NCI-H82 (cell line): Measurements from ENCODE around the gene LOXHD1.

ENCODE experiments used
- DNase-seq: peaks from one replicate; lab custom pipeline; 2025; lab: John Stamatoyannopoulos, UW

LOXHD1 gene

GRCh38 chr18:46547520-46547919, 109.5 kb downstream of the LOXHD1 start:
- DNase-seq: no peak

GRCh38 chr18:46546111-46546640, 110.8 kb downstream of the LOXHD1 start:
- no peak for DNase-seq

DNA sequence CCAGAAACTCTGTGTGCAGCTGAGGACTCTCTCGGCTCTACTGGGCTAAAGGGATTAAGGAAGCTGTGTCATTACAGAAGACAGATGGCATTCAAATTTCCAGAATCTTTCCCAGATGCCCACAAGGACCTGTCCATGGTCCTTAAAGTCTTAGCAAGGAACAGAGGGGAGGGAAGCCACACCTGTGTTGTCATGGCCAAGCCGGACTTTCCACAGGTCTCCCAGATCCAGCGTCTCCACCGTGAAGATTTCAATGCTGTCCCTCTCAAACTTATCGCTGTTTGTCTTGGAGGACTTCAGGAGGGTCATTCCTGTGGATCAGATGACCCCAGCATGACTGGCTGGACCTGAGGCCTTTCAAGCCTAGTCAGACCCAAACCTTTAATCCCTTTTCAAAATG, 114.5 kb downstream of the LOXHD1 start:
- DNase-seq: peak; percentile 92

GRCh38 chr18:46541626-46542189, 115.3 kb downstream of the LOXHD1 start:
- no peak for DNase-seq

DNA sequence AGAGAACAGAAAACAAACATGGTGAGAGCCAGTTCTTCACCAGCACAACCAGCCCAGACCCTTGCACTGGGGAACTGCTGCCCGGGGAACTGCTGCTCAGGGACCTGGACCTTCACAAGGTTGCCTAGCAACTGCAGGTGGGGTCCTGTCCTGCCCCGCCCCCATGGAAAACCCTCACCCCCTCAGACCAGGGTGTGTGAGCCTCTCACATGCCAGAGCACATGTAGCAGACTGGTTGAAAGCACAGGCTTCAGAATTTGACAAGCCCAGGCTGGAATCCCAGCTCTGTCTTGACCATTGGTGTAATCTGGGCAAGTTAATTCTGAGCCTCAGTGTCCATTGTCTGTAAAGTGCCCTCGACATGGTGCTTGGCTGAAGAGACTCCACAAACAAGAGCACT, 118.6 kb downstream of the LOXHD1 start:
- DNase-seq: no peak

GRCh38 chr18:46536215-46536874, 120.7 kb downstream of the LOXHD1 start:
- DNase-seq: no peak

- no peak for DNase-seq
Measured at GRCh38 chr18:46531482-46531881, 125.5 kb downstream of the LOXHD1 start.

- DNase-seq: peak; percentile 70
Measured at GRCh38 chr18:46528037-46528436, 129.0 kb downstream of the LOXHD1 start.

DNA sequence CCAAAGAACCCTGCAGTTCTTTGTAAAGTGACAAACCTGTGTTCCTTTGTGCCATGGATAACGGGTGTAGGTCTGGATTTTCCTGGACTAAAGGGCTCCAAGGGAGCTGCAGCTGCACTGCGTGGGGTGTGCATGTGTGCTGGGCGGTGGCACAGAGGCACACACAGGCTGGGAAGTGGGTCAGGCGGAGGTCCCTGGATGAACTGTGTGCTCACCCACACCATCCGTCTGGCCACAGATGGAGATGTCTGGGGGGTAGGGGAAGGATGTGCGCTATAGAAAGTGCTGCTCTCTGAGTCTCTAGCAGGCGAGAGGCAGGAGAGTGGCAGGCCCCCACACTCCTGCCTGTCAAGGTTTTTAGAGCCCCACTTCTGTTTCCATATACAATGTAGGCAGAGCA, 137.2 kb downstream of the LOXHD1 start:
- DNase-seq: no peak

GRCh38 chr18:46518438-46518837, 138.6 kb downstream of the LOXHD1 start:
- DNase-seq: peak; percentile 51

GRCh38 chr18:46516555-46516954, 140.5 kb downstream of the LOXHD1 start:
- no peak for DNase-seq

DNA sequence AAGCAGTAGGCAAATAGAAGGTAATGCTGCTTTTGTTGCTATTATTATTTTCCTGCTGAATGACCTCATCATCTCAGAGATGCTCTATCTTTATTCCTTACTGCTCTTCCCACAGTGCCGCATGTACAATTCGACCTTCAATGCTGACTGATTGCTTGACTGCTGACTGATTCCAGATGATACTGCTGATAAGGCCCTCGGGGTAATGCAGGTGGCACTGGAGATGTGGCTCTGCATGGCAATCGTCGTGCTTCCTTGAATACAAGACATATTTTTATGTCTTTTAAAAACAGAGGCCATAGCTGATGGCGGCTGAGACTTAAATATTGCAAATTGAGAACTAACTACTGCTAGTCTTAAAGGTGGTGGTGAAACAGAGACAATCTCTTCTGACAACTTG, 146.6 kb downstream of the LOXHD1 start:
- DNase-seq: no peak

- DNase-seq: no peak
Measured at GRCh38 chr18:46509530-46509929, 147.5 kb downstream of the LOXHD1 start.

GRCh38 chr18:46506974-46507586, 149.9 kb downstream of the LOXHD1 start:
- no peak for DNase-seq

GRCh38 chr18:46502444-46502843, 154.6 kb downstream of the LOXHD1 start:
- no peak for DNase-seq

DNA sequence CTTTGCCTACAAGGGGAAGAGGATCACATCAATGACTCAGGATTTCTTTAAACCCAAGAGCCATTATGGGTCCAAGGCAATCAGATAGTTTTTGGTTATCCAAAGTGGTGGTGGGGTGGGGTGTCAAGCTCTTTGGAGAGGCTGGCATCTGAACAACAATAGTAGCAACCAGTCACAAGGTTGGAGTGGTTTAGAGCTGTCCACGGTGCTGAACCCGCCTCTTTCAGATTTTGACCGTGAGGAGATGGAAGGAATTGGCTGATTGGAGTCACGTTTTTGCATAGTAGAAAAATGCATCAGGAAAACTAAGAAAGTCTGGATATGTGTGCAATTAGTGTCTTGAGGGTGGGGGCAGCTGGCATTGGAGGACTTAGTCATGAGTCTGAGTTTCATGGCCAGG, 159.9 kb downstream of the LOXHD1 start:
- no peak for DNase-seq

DNA sequence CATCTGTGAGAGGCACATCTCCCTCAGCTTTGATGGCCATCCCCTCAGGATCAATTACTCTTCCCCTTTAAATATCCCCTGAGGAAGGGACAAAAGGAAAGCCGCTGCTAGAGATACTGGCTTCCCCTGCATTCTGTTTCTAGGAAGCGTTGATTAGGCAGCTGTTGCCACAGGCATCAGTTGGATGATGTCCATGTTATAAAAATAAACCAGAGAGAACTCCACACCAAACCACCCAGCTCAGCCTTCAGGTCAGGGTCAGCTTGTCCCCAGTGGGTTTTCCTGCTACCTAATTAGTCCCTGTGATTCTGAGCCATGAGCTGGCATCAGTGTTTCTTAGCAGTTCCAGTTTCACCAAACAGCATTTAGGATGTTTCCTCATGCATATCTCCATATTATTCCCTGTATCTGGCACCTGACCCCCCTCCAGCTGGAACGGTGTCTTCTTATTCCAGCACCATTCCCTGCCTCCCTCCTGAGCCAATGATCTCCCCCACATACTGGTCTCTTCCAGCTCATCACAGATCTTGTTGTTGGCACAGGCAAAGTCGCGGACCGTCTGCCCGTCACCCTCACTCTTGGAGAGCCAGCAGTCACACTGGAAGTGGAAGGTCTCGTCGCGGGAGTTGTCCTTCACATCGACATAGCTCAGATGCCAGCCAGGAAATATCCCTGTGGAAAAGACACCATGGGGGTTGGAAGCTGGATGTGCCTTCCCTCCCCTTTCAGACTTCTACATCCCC, 168.4 kb downstream of the LOXHD1 start:
- DNase-seq: no peak

GRCh38 chr18:46485675-46486194, 171.3 kb downstream of the LOXHD1 start:
- peak; percentile 47 for DNase-seq

DNA sequence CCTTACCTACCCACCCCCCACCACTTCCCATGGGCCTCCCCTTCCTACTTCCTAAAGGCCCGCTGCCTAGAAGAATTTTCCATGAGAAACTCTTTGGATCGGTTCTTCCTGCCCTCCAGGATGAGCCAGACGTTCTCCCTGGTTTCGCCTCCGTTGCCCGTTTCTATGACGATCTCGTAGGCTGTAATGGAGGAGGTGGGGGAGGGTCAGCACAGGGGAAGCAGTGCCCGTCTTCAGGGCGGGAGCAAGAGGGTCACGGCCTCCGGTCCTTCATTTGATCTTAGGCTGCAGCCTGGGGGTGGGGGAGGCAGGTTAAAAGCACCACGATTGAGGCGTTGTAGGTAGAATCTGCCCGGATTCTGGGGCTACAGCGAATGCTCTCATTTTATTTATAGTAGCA, 172.0 kb downstream of the LOXHD1 start:
- no peak for DNase-seq

GRCh38 chr18:46482831-46483230, 174.2 kb downstream of the LOXHD1 start:
- peak; percentile 98 for DNase-seq

GRCh38 chr18:46481847-46482245, 175.2 kb downstream of the LOXHD1 start:
- DNase-seq: peak; percentile 34

DNA sequence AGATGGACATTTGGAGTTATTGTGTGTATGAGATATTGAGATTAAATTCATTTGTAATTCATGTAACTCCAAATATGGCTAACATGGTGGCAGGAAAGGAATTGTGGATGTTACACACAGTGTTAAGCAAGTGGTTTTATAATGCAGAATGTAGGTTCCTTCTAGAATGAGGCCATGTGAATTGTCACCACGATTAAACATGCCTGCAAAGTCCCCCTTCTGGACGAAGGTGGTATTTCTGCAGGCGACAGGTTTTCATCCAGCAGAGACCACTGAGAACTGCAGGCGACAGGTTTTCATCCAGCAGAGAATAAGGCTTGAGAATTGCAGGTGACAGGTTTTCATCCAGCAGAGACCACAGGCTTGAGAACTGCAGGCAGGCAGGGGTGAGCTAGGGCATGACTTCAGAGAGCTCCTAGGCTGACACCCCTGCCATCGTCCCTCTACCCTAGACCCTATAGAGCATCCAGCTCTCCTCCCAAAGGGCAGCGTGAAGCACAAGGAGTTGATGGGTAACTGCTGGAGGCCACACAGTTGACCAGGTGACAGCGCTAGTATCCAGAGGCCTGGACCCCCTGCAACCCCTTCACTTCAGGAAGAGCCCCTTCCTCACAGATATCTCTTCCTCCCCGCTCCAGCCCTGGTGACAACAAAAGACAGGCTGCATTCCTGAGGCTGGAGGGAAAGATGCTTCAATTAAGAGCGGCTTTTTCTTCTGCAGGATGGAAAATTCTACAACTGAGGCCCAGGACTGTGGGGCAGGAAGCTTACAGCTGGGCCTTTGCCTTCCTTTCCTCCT, 175.8 kb downstream of the LOXHD1 start:
- DNase-seq: peak; percentile 81
